Choroid plexus epithelial cell (primary cell): ENCODE data around the gene COX7A2.

Experiments
- DNase-seq: peaks from one replicate; pipeline ENCODE4 v3.0.0-alpha.2; 2010; ENCODE audit warnings: low read depth
- H3K4me3 ChIP-seq: 2 replicates; pipeline ENCODE4 v1.5.1; 2011; ENCODE audit warnings: low read depth, mild to moderate bottlenecking, control low read depth, low read length, moderate library complexity
- CTCF ChIP-seq: conservative IDR thresholded peaks from 2 replicates; pipeline ENCODE4 v1.5.1; 2011; ENCODE audit warnings: low read depth, mild to moderate bottlenecking, control low read depth, inconsistent platforms, low read length, moderate library complexity

The COX7A2 gene

GRCh38 chr6:75223428-75223827 lies 20.2 kb downstream of the COX7A2 start:
- no peak for TF ChIP-seq CTCF
- DNase-seq, result no peak
- H3K4me3 ChIP-seq, result no peak overlapping the region

GRCh38 chr6:75222261-75222660 lies 21.3 kb downstream of the COX7A2 start:
- no peak for DNase-seq
- no peak overlapping the region for H3K4me3 ChIP-seq
- TF ChIP-seq CTCF, result no peak

DNA sequence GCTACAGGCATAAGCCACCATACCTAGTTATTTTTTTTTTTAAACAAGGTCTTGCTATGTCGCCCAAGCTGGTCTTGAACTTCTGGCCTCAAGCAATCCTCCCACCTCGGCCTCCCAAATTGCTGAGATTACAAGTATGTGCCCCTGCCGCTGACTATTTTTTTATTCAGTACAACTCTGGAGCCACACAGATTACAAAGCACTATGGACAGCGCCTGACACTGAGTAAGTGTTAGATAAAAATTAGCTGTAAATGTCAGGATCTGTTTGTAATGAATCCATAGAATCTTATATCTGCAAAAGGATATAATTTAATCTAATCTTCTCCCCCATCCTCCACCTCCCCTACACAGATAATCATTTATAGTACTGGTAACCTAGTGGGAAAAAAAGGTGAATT lies 22.5 kb downstream of the COX7A2 start:
- no peak overlapping the region for H3K4me3 ChIP-seq
- no peak for TF ChIP-seq CTCF
- no peak for DNase-seq

GRCh38 chr6:75220357-75220756 lies 23.2 kb downstream of the COX7A2 start:
- no peak for DNase-seq
- H3K4me3 ChIP-seq, result no peak overlapping the region
- TF ChIP-seq CTCF, result no peak

- no peak for TF ChIP-seq CTCF
- no peak overlapping the region for H3K4me3 ChIP-seq
- DNase-seq, result no peak
Measured at GRCh38 chr6:75219263-75219662, 24.3 kb downstream of the COX7A2 start.

DNA sequence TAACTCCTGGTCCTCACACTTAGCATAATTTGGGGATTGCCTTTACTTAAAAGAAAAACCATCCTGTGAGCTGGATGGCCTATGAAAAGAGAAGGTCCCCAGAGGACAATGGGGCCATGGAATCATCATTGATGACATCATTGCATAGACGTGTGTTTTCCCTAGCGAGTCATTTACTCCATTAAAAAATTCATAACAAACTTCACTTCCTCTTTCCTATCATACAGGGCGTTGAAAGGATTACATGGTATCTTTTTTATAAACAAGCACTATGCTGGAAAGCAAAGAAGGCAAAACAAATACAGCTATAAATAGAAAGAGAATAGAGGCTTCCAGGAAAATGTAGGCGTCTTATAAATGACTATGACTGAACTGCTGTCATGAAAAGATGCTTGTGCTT lies 26.4 kb downstream of the COX7A2 start:
- DNase-seq, result peak; percentile 67
- no peak overlapping the region for H3K4me3 ChIP-seq
- TF ChIP-seq CTCF, result no peak

DNA sequence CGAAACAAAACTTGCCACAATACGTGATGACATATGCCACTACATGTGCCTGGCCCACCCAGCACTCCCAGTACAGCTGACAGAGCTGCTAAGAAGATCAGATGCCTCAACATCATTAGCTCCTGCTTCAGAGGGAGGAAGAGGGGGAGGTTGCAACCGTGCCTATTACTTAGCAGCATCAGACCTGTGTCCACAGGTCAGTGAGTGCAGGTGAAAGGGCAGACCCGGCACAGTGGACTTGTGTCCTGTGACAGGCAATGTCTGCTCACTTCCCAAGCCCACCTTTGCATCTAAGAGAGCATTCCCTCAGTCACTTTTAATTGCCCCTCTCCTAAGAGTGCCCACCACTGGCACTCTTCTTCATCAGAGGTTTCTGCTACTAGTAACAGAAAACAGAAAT lies 28.3 kb downstream of the COX7A2 start:
- TF ChIP-seq CTCF, result no peak
- no peak overlapping the region for H3K4me3 ChIP-seq
- DNase-seq, result no peak
